Smooth muscle cell of trachea (primary cell): Measurements from ENCODE around the gene PRDM13. TPM values are rescaled to one million over a fixed set of nuclear protein-coding genes. Genes with fewer than 3 reads are reported as not detected.

ENCODE experiments used
- total RNA-seq: library from RNA; depleted of rRNA; stranded (reverse); fragments of >200 nt; gene quantifications from 2 replicates; pipeline ENCODE4 v1.2.1, GENCODE V29; 2014

The PRDM13 gene
- total RNA-seq = not detected in 2 replicates

DNA sequence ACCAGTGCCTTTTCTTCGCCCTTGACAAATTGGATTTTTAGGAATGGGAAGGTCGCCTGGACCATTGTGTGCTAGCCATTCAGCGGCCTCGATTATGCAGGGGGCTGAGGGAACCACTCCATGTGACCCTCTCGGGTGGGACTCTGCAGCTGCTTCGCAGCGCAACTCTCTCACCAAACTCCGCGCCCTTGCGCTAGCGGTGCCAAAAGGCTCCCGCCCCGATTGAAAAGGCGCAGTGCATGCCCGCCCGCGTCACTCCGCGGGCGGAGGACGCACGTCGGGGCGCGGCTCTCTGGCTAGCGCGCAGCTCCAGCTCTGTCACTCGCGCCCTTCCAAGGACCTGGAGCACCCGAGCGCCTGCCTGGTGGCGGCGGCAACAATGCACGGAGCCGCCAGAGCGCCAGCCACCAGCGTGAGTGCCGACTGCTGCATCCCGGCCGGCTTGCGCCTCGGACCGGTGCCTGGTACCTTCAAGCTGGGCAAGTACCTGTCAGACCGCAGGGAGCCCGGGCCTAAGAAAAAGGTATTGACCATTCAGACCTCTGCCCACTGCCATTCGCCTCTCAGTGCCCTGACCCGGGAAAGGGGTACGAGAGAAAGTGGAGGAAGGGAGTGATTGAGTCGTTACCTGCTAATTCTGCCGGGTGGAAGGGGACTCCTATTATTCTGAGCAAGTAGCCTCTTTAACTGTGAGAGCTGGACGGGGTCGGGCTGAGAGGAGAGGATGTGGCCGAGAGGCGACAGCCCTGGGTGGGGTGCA, at the start of gene PRDM13:
TSS of gene PRDM13 (plus strand) at position 178 of the 760 bp plus-strand sequence. CDS start at position 380, 202 bp downstream.

DNA sequence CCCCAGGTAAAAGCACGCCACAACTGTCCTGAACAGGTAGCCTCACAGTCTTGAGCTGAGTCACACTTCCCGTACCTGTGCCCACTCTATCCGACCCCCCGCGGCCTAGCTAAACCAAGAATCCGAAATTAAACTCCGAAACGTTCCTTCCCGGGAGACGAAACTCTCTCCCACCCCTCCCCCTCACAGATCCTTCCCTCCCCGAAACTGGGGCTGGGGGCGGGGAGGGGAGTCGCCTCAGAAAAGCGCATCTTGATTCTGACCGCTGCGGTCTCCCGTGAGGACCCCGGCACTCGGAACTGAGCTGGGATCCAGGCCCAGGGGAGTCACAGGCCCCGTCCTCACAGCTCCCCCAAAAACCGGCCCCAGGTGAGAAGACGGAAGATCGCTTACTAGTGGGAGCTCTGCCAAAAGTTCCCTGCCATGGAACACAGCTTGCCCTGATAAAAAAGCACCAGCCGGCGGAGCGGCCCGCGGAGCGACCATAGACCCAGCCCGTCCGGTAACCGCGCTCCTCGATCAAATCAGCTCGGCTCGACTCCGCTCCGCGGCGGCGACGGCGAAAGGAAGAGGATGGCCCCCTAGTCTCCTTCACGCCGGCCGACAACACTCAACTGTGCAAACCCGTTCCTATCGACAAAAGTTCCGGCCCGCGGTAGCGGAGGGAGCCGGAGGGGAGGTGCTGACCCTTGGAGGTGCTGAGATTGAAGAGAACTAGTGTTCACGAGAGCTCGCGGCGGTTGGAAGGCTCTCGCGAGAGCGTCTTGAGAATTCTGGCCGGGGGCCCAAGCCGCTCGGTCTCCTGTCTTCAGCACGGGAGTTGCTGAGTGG, 38.3 kb upstream of the PRDM13 start, which contains the start of gene CCNC:
TSS of gene CCNC (minus strand) at position 558 of the 831 bp plus-strand sequence. CDS start at position 425, 133 bp downstream.

Other genes with a start within 250 kb of the PRDM13 start
- gene COQ3, start 212.6 kb upstream of the PRDM13 start, total RNA-seq = 3.3 and 11.3 TPM in 2 replicates
- gene PNISR, start 181.5 kb upstream of the PRDM13 start, total RNA-seq = 64.5 and 100 TPM in 2 replicates
- gene USP45, start 91.4 kb upstream of the PRDM13 start, total RNA-seq = 19.2 and 25.6 TPM in 2 replicates
- 73.3 and 121 TPM in 2 replicates for gene CCNC, start 38.2 kb upstream of the PRDM13 start, total RNA-seq